Neural cell (in vitro differentiated cells): Measurements from ENCODE around the gene RALGDS.

Source experiments
- TAF1 ChIP-seq: IDR thresholded peaks from 2 replicates; pipeline ENCODE4 v1.6.1; 2012; ENCODE audit warnings: low read depth
- TF ChIP-seq, protein P1 (sequence below): fragments of 450-650 bp; IDR thresholded peaks from 2 replicates; pipeline ENCODE4 v1.5.1; 2014; ENCODE audit warnings: antibody characterized with exemption, mild to moderate bottlenecking, moderate library complexity; ENCODE audit not compliant: poor library complexity, severe bottlenecking

GRCh38 chr9:133060417-133060841 lies 60.6 kb downstream of the RALGDS start:
- TF ChIP-seq, protein P1, sequence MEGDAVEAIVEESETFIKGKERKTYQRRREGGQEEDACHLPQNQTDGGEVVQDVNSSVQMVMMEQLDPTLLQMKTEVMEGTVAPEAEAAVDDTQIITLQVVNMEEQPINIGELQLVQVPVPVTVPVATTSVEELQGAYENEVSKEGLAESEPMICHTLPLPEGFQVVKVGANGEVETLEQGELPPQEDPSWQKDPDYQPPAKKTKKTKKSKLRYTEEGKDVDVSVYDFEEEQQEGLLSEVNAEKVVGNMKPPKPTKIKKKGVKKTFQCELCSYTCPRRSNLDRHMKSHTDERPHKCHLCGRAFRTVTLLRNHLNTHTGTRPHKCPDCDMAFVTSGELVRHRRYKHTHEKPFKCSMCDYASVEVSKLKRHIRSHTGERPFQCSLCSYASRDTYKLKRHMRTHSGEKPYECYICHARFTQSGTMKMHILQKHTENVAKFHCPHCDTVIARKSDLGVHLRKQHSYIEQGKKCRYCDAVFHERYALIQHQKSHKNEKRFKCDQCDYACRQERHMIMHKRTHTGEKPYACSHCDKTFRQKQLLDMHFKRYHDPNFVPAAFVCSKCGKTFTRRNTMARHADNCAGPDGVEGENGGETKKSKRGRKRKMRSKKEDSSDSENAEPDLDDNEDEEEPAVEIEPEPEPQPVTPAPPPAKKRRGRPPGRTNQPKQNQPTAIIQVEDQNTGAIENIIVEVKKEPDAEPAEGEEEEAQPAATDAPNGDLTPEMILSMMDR, result no peak
- no peak for TF ChIP-seq TAF1
